WERI-Rb-1 (cell line): ENCODE data around the gene PARD3B.

Experiments
- DNase-seq: peaks from one replicate; pipeline ENCODE4 v3.0.0-alpha.2; 2020
- H3K27ac ChIP-seq: fragments of 250-450 bp; sonication (Bioruptor Pico); 2 replicates; pipeline ENCODE4 v1.5.1; 2020; ENCODE audit warnings: mild to moderate bottlenecking, moderate library complexity
- H3K27me3 ChIP-seq: fragments of 250-450 bp; sonication (Bioruptor Pico); 2 replicates; pipeline ENCODE4 v1.5.1; 2021; ENCODE audit warnings: mild to moderate bottlenecking, low read depth, moderate library complexity; ENCODE audit not compliant: insufficient read depth, severe bottlenecking
- H3K36me3 ChIP-seq: fragments of 250-450 bp; sonication (Bioruptor Pico); 2 replicates; pipeline ENCODE4 v1.5.1; 2020; ENCODE audit warnings: mild to moderate bottlenecking, moderate library complexity
- H3K4me3 ChIP-seq: 2 replicates; pipeline ENCODE4 v1.5.1; 2011; ENCODE audit warnings: low read depth, mild to moderate bottlenecking, control low read depth, low read length
- H3K9me3 ChIP-seq: fragments of 250-450 bp; sonication (Bioruptor Pico); 2 replicates; pipeline ENCODE4 v1.5.1; 2021; ENCODE audit warnings: mild to moderate bottlenecking, moderate library complexity; ENCODE audit not compliant: severe bottlenecking
- CTCF ChIP-seq: IDR thresholded peaks from 2 replicates; pipeline ENCODE4 v1.5.1; 2011; ENCODE audit warnings: low read depth, mild to moderate bottlenecking, control low read depth, inconsistent platforms, low read length

PARD3B gene

DNA sequence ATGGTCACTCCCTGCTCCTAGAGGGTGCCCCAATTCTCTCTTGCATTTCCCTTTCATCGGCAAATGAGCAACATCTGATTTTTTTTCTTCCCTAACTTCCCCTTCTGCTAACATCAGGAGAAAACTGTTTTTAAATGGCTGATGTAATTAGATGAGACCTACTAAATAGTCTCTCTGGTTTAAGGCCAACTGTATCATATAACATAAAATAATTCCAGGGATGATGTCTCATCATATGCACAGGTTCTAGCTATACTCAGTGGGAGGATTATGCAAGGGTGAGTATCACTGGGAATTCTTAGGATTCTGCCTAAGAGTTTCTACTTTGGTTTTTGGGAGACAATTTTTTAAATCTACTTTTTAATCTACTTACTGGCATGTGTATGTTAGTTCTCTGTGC, 193.4 kb downstream of the PARD3B start:
- no peak overlapping the region for H3K4me3 ChIP-seq
- H3K27ac ChIP-seq = no peak overlapping the region
- no peak for TF ChIP-seq CTCF
- H3K36me3 ChIP-seq = no peaks in the 10 kb centered on the region
- no peaks in the 10 kb centered on the region for H3K27me3 ChIP-seq
- H3K9me3 ChIP-seq = no peaks in the 10 kb centered on the region
- DNase-seq = no peak

GRCh38 chr2:204743393-204743960, 198.2 kb downstream of the PARD3B start:
- Histone ChIP-seq H3K9me3 (peaks cover 5% of the 10 kb centered on the region), H3K36me3 (no peaks in the 10 kb centered on the region), H3K4me3 (no peak overlapping the region), H3K27ac (no peak overlapping the region), H3K27me3 (no peaks in the 10 kb centered on the region)
- no peak for DNase-seq
- no peak for TF ChIP-seq CTCF

DNA sequence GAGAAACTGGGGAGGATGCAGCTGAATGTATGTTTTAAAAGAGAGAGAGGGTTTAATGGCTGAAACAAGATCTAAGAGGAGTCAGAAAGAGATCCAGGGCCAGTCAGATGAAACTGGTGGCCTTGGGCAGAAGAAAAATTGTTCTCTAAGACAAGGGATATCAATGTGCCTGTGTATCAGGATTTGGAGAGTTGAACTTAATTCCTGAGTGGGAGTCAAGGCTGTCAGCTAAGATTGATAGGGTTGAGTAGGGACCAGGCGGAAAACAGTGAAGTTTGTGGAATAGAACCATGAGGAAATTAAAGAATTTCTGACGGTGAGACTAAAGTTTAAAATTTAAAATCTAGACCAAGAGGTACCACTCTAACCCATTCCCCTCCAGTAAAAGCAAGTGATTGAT, 199.2 kb downstream of the PARD3B start:
- Histone ChIP-seq H3K27ac (no peak overlapping the region), H3K4me3 (no peak overlapping the region), H3K27me3 (no peaks in the 10 kb centered on the region), H3K36me3 (no peaks in the 10 kb centered on the region), H3K9me3 (peaks cover 5% of the 10 kb centered on the region)
- no peak for TF ChIP-seq CTCF
- DNase-seq = no peak

- Histone ChIP-seq H3K4me3 (no peak overlapping the region), H3K9me3 (peaks cover 5% of the 10 kb centered on the region), H3K27me3 (no peaks in the 10 kb centered on the region), H3K36me3 (no peaks in the 10 kb centered on the region), H3K27ac (no peak overlapping the region)
- no peak for TF ChIP-seq CTCF
- no peak for DNase-seq
Measured at GRCh38 chr2:204748286-204748685, 203.0 kb downstream of the PARD3B start.

DNA sequence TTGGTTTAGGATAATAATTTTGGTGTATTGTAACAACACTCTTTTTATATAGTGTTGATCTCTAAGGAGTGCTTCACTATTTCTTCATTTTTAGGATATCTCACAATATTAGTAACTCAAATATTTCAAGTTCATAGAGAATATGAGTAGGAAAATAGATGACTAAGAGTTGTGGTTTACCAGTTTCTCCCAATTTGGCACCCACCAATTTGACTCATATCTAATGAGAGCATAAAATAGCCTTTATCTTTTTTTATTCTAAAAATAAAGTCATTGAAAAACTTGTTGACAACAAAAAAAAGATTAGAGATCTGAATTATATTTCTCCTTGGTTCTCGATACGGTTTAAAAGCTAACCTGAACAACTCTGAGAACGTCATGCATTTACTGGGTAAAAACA, 204.0 kb downstream of the PARD3B start:
- no peak overlapping the region for H3K4me3 ChIP-seq
- H3K27ac ChIP-seq = no peak overlapping the region

More for the DNA sequence above, 204.0 kb downstream of the PARD3B start:
- DNase-seq = no peak
- TF ChIP-seq CTCF = no peak
- peaks cover 5% of the 10 kb centered on the region for H3K9me3 ChIP-seq
- no peaks in the 10 kb centered on the region for H3K36me3 ChIP-seq
- H3K27me3 ChIP-seq = no peaks in the 10 kb centered on the region
